D721Med (cell line): ENCODE results near the gene ILDR1.

Experiments used
- DNase-seq: peaks from one replicate; pipeline ENCODE4 v3.0.0; 2011; ENCODE audit warnings: low spot score; ENCODE audit not compliant: insufficient read length
- FAIRE-seq: peaks from 2 replicates; lab custom pipeline; 2011; peaks lifted over from hg19 to GRCh38; lab: Jason Lieb, UNC
- TF ChIP-seq, protein P1 (sequence below): IDR thresholded peaks from 2 replicates; pipeline ENCODE4 v1.5.1; 2012; ENCODE audit warnings: mild to moderate bottlenecking, control low read depth; ENCODE audit not compliant: insufficient read depth; ENCODE audit errors: missing control alignments

Gene ILDR1

GRCh38 chr3:122032531-122032930, 10.5 kb upstream of the ILDR1 start:
- FAIRE-seq (no peak), DNase-seq (no peak)
- TF ChIP-seq, protein P1, sequence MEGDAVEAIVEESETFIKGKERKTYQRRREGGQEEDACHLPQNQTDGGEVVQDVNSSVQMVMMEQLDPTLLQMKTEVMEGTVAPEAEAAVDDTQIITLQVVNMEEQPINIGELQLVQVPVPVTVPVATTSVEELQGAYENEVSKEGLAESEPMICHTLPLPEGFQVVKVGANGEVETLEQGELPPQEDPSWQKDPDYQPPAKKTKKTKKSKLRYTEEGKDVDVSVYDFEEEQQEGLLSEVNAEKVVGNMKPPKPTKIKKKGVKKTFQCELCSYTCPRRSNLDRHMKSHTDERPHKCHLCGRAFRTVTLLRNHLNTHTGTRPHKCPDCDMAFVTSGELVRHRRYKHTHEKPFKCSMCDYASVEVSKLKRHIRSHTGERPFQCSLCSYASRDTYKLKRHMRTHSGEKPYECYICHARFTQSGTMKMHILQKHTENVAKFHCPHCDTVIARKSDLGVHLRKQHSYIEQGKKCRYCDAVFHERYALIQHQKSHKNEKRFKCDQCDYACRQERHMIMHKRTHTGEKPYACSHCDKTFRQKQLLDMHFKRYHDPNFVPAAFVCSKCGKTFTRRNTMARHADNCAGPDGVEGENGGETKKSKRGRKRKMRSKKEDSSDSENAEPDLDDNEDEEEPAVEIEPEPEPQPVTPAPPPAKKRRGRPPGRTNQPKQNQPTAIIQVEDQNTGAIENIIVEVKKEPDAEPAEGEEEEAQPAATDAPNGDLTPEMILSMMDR: no peak

- TF ChIP-seq, protein P1: no peak
- no peak for DNase-seq
- no peak for FAIRE-seq
These were observed 9.0 kb upstream of the ILDR1 start for GRCh38 chr3:122031123-122031468.

GRCh38 chr3:122030381-122031122, 8.5 kb upstream of the ILDR1 start:
- TF ChIP-seq, protein P1: no peak
- FAIRE-seq: no peak
- no peak for DNase-seq

- TF ChIP-seq, protein P1: no peak
- DNase-seq (no peak), FAIRE-seq (no peak)
These were observed 3.2 kb upstream of the ILDR1 start for GRCh38 chr3:122025296-122025695.

DNA sequence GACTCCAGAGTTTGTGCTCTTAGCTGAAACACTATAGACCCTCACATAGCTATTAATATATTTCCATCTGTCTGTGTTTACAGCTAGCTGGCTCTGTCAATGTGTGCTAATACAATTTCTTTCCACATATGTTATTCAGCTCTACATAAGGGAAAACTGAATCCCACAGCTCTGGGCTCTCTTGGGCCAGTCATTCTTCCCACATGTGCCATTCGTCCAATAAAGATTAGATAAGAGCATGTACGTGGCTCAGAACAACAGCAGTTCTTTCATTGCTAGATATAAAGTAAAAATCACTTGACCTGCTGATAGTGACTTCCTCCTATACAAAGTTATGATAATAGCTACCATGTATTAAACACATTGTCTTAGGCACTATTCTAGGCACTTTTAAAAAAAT, 2.8 kb upstream of the ILDR1 start:
- FAIRE-seq (no peak), DNase-seq (no peak)
- TF ChIP-seq, protein P1: no peak

DNA sequence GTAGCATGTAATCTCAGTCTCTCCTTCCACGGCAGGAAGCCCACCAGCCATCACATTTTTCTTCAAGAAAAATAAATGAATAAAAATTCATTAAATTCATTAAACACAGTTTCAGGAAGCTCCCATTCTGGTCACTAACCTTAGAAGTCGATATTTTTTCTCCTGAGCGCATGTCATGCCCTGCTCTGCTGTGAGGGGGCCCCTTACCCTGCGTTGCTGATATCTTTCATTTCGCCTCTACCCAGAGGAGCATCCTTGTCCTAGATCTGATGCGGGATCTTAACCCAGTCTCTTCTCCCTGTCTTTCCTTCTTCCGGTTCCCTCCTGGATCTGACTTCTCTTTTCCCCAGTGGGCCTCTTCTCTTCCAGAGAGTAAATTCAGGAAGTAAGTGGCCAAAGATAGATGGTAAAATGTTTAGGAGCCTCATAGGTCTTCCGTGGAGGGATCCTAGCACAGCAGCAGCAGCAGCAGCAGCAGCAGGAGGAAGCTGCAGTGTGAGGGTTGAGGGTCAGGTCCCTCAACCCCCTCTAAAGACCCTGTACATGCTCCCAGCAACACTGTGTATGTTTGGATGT, 1.4 kb upstream of the ILDR1 start:
- FAIRE-seq: no peak

DNA sequence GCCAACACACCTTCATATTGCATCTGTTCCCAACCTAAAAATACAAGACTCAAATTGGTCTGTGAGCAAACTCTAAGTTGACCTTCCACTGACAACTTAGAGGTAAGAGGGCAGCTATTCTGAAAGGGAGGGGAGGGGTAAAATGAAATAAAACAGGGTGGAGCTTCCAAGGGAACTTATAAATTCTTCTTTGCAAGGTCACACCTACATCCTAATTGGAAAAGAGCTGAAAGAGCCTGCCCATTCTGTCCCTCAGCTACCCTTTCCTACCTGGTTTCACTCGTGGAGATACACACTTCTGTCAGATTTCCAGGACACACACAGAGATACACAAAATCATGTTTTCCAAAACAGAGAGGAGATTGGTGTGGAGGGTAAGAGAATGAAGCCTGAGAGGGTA, 1.0 kb downstream of the ILDR1 start:
- DNase-seq: no peak
- no peak for FAIRE-seq
- TF ChIP-seq, protein P1: no peak

More for the DNA sequence above, 1.4 kb upstream of the ILDR1 start:
- TF ChIP-seq, protein P1: no peak
- no peak for DNase-seq
